Medulla oblongata (tissue), 1 donor: ENCODE data around the gene B3GNT4.
"Not testable (repeated sequence)": the region's sequence is repeated elsewhere in the genome, so short reads cannot be mapped to it uniquely, and the experiment has no call there.

Source experiments
- DNase-seq: peaks from one replicate; pipeline ENCODE4 v3.0.0-alpha.2; 2015; ENCODE audit errors: extremely low spot score

B3GNT4 gene

GRCh38 chr12:122187466-122187865 lies 16.0 kb upstream of the B3GNT4 start:
- DNase-seq = no peak

GRCh38 chr12:122189626-122190475 lies 13.7 kb upstream of the B3GNT4 start:
- no peak for DNase-seq

- DNase-seq = peak; percentile 32
Measured at GRCh38 chr12:122190842-122191668, 12.5 kb upstream of the B3GNT4 start.

GRCh38 chr12:122192441-122192840 lies 11.1 kb upstream of the B3GNT4 start:
- no peak for DNase-seq

GRCh38 chr12:122194804-122195203 lies 8.7 kb upstream of the B3GNT4 start:
- no peak for DNase-seq

GRCh38 chr12:122195405-122195804 lies 8.1 kb upstream of the B3GNT4 start:
- DNase-seq = no peak

GRCh38 chr12:122197612-122197966 lies 5.9 kb upstream of the B3GNT4 start:
- DNase-seq = no peak

GRCh38 chr12:122199484-122200355 lies 3.8 kb upstream of the B3GNT4 start:
- DNase-seq = no peak

GRCh38 chr12:122200541-122201175 lies 2.9 kb upstream of the B3GNT4 start:
- DNase-seq = no peak

- no peak for DNase-seq
Measured at GRCh38 chr12:122201381-122201780, 2.1 kb upstream of the B3GNT4 start.

GRCh38 chr12:122202017-122202416 lies 1.5 kb upstream of the B3GNT4 start:
- no peak for DNase-seq

- DNase-seq = not testable (repeated sequence)
Measured at GRCh38 chr12:122202811-122203210, 698 bp upstream of the B3GNT4 start.

- DNase-seq = no peak
Measured at GRCh38 chr12:122204167-122205052, 901 bp downstream of the B3GNT4 start.

GRCh38 chr12:122205053-122205925 lies 1.8 kb downstream of the B3GNT4 start:
- no peak for DNase-seq

GRCh38 chr12:122206111-122206881 lies 2.8 kb downstream of the B3GNT4 start:
- no peak for DNase-seq

GRCh38 chr12:122206976-122207375 lies 3.5 kb downstream of the B3GNT4 start:
- DNase-seq = no peak

GRCh38 chr12:122207391-122207790 lies 3.9 kb downstream of the B3GNT4 start:
- DNase-seq = no peak

- DNase-seq = no peak
Measured at GRCh38 chr12:122208073-122208820, 4.7 kb downstream of the B3GNT4 start.
